WTC11 (cell line): ENCODE data around the gene ASIP.

Experiments
- ATF3 ChIP-seq: sonication (generic); formaldehyde crosslinking; conservative IDR thresholded peaks from 2 replicates; pipeline ENCODE4 v1.8.1; 2022; ENCODE audit warnings: mild to moderate bottlenecking, missing genetic modification reagents
- CREM ChIP-seq: sonication (generic); formaldehyde crosslinking; IDR thresholded peaks from 2 replicates; pipeline ENCODE4 v1.8.1; 2022; ENCODE audit warnings: mild to moderate bottlenecking, missing genetic modification reagents, moderate library complexity
- CTCF ChIP-seq: fragments of 200-600 bp; IDR thresholded peaks from 2 replicates; pipeline ENCODE4 v1.8.0; 2022; ENCODE audit warnings: antibody characterized with exemption
- ESRRA ChIP-seq: sonication (generic); formaldehyde crosslinking; IDR thresholded peaks from 2 replicates; pipeline ENCODE4 v1.8.1; 2022; ENCODE audit warnings: mild to moderate bottlenecking, missing genetic modification reagents, borderline replicate concordance
- NR2C2 ChIP-seq: sonication (generic); formaldehyde crosslinking; IDR thresholded peaks from 2 replicates; pipeline ENCODE4 v1.8.0; 2022; ENCODE audit warnings: mild to moderate bottlenecking, missing genetic modification reagents
- TEAD4 ChIP-seq: sonication (generic); formaldehyde crosslinking; IDR thresholded peaks from 2 replicates; pipeline ENCODE4 v1.8.0; 2022; ENCODE audit warnings: mild to moderate bottlenecking, missing genetic modification reagents
- ZMAT4 ChIP-seq: fragments of 250-450 bp; sonication (Bioruptor Pico); IDR thresholded peaks from 2 replicates; pipeline ENCODE4 v1.9.0; 2021; ENCODE audit warnings: mild to moderate bottlenecking
- TF ChIP-seq, protein P1 (sequence below): sonication (generic); formaldehyde crosslinking; IDR thresholded peaks from 2 replicates; pipeline ENCODE4 v1.8.1; 2022; ENCODE audit warnings: missing genetic modification reagents, borderline replicate concordance
- TF ChIP-seq, protein P2 (sequence below): sonication (generic); formaldehyde crosslinking; IDR thresholded peaks from 2 replicates; pipeline ENCODE4 v1.8.0; 2022; ENCODE audit warnings: mild to moderate bottlenecking, missing genetic modification reagents

- TF ChIP-seq ZMAT4 (CRISPR knock-in tag) (no peak), CTCF (no peak), CREM (CRISPR knock-in tag) (no peak), NR2C2 (no peak), ATF3 (CRISPR knock-in tag) (no peak), ESRRA (CRISPR knock-in tag) (no peak), TEAD4 (CRISPR knock-in tag) (no peak)
- TF ChIP-seq, protein P1, sequence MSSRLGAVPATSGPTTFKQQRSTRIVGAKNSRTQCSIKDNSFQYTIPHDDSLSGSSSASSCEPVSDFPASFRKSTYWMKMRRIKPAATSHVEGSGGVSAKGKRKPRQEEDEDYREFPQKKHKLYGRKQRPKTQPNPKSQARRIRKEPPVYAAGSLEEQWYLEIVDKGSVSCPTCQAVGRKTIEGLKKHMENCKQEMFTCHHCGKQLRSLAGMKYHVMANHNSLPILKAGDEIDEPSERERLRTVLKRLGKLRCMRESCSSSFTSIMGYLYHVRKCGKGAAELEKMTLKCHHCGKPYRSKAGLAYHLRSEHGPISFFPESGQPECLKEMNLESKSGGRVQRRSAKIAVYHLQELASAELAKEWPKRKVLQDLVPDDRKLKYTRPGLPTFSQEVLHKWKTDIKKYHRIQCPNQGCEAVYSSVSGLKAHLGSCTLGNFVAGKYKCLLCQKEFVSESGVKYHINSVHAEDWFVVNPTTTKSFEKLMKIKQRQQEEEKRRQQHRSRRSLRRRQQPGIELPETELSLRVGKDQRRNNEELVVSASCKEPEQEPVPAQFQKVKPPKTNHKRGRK (CRISPR knock-in tag) = no peak
- TF ChIP-seq, protein P2, sequence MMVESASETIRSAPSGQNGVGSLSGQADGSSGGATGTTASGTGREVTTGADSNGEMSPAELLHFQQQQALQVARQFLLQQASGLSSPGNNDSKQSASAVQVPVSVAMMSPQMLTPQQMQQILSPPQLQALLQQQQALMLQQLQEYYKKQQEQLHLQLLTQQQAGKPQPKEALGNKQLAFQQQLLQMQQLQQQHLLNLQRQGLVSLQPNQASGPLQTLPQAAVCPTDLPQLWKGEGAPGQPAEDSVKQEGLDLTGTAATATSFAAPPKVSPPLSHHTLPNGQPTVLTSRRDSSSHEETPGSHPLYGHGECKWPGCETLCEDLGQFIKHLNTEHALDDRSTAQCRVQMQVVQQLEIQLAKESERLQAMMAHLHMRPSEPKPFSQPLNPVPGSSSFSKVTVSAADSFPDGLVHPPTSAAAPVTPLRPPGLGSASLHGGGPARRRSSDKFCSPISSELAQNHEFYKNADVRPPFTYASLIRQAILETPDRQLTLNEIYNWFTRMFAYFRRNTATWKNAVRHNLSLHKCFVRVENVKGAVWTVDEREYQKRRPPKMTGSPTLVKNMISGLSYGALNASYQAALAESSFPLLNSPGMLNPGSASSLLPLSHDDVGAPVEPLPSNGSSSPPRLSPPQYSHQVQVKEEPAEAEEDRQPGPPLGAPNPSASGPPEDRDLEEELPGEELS (CRISPR knock-in tag) = no peak
These were observed 8.8 kb downstream of the ASIP start for GRCh38 chr20:34250005-34250404.
